ENCODE measurements around the gene VWA5B1. TPM values are rescaled to one million over a fixed set of nuclear protein-coding genes. Genes with fewer than 3 reads are reported as not detected.

Gene VWA5B1
- total and polyA plus RNA-seq, 2 of the 4 experiments (the other 2 are of a cell fraction), result not detected

GRCh38 chr1:20350421-20350820 lies 59.7 kb downstream of the VWA5B1 start:
- H2AK5ac ChIP-seq (ENCODE audit: low read depth, low read length), result no peak overlapping the region
- H3K23ac ChIP-seq (ENCODE audit: low read depth, low read length), result no peak overlapping the region
- H3K9ac ChIP-seq (ENCODE audit: low read depth, low read length), result no peak overlapping the region
- H3K14ac ChIP-seq (replicated peaks; ENCODE audit: low read depth, low read length), result no peak overlapping the region
- BruUV-seq (replicated peaks), result no TSS peak
- 0 out of 2 replicates have a peak, but pooled peaks cover 2% of the 10 kb centered on the region for H3K9me3 ChIP-seq (ENCODE audit: control insufficient read depth, insufficient read depth, low read length)
- no peaks in the 10 kb centered on the region; the same call in 1 of the 2 replicates for H3K4me1 ChIP-seq (ENCODE audit: control insufficient read depth, insufficient read depth, low read length)
- H4K91ac ChIP-seq (ENCODE audit: insufficient read depth, low read depth, low read length), result no peak overlapping the region
- POLR2A ChIA-PET (ENCODE audit: unreplicated experiment), result no interaction called here
- no peak overlapping the region for H4K8ac ChIP-seq (ENCODE audit: low read depth in 2 of 2, low read length in 2 of 2)
- H3K27ac ChIP-seq (ENCODE audit: insufficient read depth, low read length), result no peak overlapping the region
- no peak for DNase-seq
- H3K4me2 ChIP-seq (ENCODE audit: low read depth, low read length), result no peak overlapping the region
- WGBS, 2 experiments (ENCODE audit: extremely low coverage in 2 of 2, insufficient read length in 1 of 2), result 61% methylated on average over 2 of the region's 7 CpGs; no CpG with 5 or more reads in 1 of the 2 experiments
- dilution Hi-C loops (cut with HindIII; ENCODE audit: low sequenced_read_pairs, unreplicated experiment), result no loop called here
- H3K79me1 ChIP-seq (ENCODE audit: low read depth in 1 of 2, low read length in 2 of 2), result no peaks in the 10 kb centered on the region
- intact Hi-C loops (cut with micrococcal nuclease), result no loop called here
- H3K18ac ChIP-seq (ENCODE audit: low read depth, low read length), result no peak overlapping the region
- H3K9me1 ChIP-seq (ENCODE audit: insufficient read depth, low read length), result no peaks in the 10 kb centered on the region
- no peak overlapping the region for H2AK9ac ChIP-seq (replicated peaks; ENCODE audit: low read depth, low read length, poor library complexity)
- no peak overlapping the region for H3K56ac ChIP-seq (ENCODE audit: extremely low read depth, insufficient read depth, low read length)
- no peaks in the 10 kb centered on the region for H4K20me1 ChIP-seq (ENCODE audit: insufficient read depth, low read length)
- no peak overlapping the region for H2BK15ac ChIP-seq (ENCODE audit: low read depth, low read length)
- in situ Hi-C loops (cut with MboI; ENCODE audit: low sequenced_read_pairs), result no loop called here
- no peak overlapping the region for H3K4ac ChIP-seq (ENCODE audit: low read depth, low read length)
- peaks cover 21% of the 10 kb centered on the region for H3K27me3 ChIP-seq (ENCODE audit: control insufficient read depth, insufficient read depth, low read length)
- H2AFZ ChIP-seq (replicated peaks; ENCODE audit: low read length, poor library complexity), result peak overlapping the region; percentile 29
- H2BK20ac ChIP-seq (ENCODE audit: low read depth, low read length), result no peak overlapping the region
- TF ChIP-seq NFE2L2 (IDR thresholded peaks at IDR 0.05; ENCODE audit: low read depth, low read length), result no peak
- no peak for TF ChIP-seq FOS (IDR thresholded peaks at IDR 0.05; ENCODE audit: low read depth, low read length)
- no peak for TF ChIP-seq CTCF (conservative IDR thresholded peaks at IDR 0.05; ENCODE audit: low read depth, low read length)
- no peak for TF ChIP-seq RCOR1 (IDR thresholded peaks at IDR 0.05; ENCODE audit: insufficient replicate concordance, low read length)
- no peak for ATAC-seq (ENCODE audit: low read depth)
- no peaks in the 10 kb centered on the region for H3K36me3 ChIP-seq (ENCODE audit: control insufficient read depth, insufficient read depth, low read length)
- no peak overlapping the region for H3K4me3 ChIP-seq (ENCODE audit: insufficient read depth, low read depth, low read length)
- H2BK5ac ChIP-seq (ENCODE audit: low read depth, low read length, poor library complexity, severe bottlenecking), result no peak overlapping the region
- H2BK120ac ChIP-seq (ENCODE audit: low read depth, low read length), result no peak overlapping the region
- no peak overlapping the region for H4K5ac ChIP-seq (ENCODE audit: low read depth, low read length)
- CTCF ChIA-PET, result no interaction called here

All from IMR-90 (cell line).